Right ventricle myocardium inferior (tissue), 1 donor: ENCODE data around the gene CRX. TPM values are rescaled to one million over a fixed set of nuclear protein-coding genes. Genes with fewer than 3 reads are reported as not detected.
"Not testable (repeated sequence)": the region's sequence is repeated elsewhere in the genome, so short reads cannot be mapped to it uniquely, and the experiment has no call there.

Experiments
- ATAC-seq: fragments of 200-7000 bp; cut with Tn5 transposase; one replicate; pipeline ENCODE4 v1.9.1; 2020; ENCODE audit warnings: mild to moderate bottlenecking, moderate library complexity
- DNase-seq: peaks from one replicate; pipeline ENCODE4 v3.0.0; 2021; ENCODE audit errors: missing footprints
- intact Hi-C: fragments of 100-400 bp; cut with DNase I; formaldehyde crosslinking; loops from one replicate; pipeline ENCODE4 v1.11.0; 2022
- long read RNA-seq: library from polyadenylated mRNA; unstranded; transcript quantifications from one replicate; pipeline ENCODE4 v2.0.0, GENCODE V29; 2021
- total RNA-seq: library from RNA; stranded (reverse); fragmentation: NEBNext Ultra II Directional; extraction: Animal tissue kit (Norgen Biotek cat#: 25700); gene quantifications from one replicate; pipeline ENCODE4 v1.2.1, GENCODE V29; 2021
- donor health status: DM: no; HTN: yes; CAD: no; lungs with severe emphysema.

Gene CRX
- total RNA-seq, result not detected
- long read RNA-seq, result 0 reads

- no peak for DNase-seq
- ATAC-seq, result no peak
- intact Hi-C loops, result no loop called here
These were observed at the start of gene CRX for GRCh38 chr19:47821460-47822020. Gene CRX, plus strand, starts transcription at chr19:47821937. Its CDS starts 12,507 bp downstream, at chr19:47834444.

- intact Hi-C loops, result no loop called here
- no peak for DNase-seq
- ATAC-seq, result no peak
These were observed 45.2 kb upstream of the CRX start for GRCh38 chr19:47776568-47776967.

GRCh38 chr19:47777245-47778048 is 44.3 kb upstream of the CRX start:
- intact Hi-C loops, DNase-seq, ATAC-seq: not testable (repeated sequence)

- ATAC-seq, result peak; percentile 88
- DNase-seq, result peak; percentile 89
- intact Hi-C loops, result no loop called here
These were observed 43.4 kb upstream of the CRX start, which contains the start of gene SELENOW for GRCh38 chr19:47778049-47778953. Gene SELENOW, plus strand, starts transcription at chr19:47778703. Its CDS starts 83 bp downstream, at chr19:47778786.

- DNase-seq (no peak), ATAC-seq (peak; percentile 36)
- intact Hi-C loops, result no loop called here
These were observed 42.8 kb upstream of the CRX start for GRCh38 chr19:47778954-47779351.

- intact Hi-C loops, result loop anchor here (5.0 kb wide), 1 partner anchor 32 kb away; the partner anchor contains the start of gene NOP53
- ATAC-seq, result peak; percentile 73
- DNase-seq, result no peak
These were observed 42.1 kb upstream of the CRX start for GRCh38 chr19:47779524-47780214.

- ATAC-seq (no peak), DNase-seq (no peak)
- intact Hi-C loops, result loop anchor here (5.0 kb wide), 1 partner anchor 33 kb away; the partner anchor contains the start of gene NOP53
These were observed 41.6 kb upstream of the CRX start for GRCh38 chr19:47780215-47780551.

- DNase-seq, result no peak
- no peak for ATAC-seq
- intact Hi-C loops, result loop anchor here (5.0 kb wide), 1 partner anchor 34 kb away; the partner anchor contains the start of gene NOP53
These were observed 40.0 kb upstream of the CRX start for GRCh38 chr19:47781590-47782262.

- no peak for ATAC-seq
- intact Hi-C loops, result no loop called here
These were observed 35.2 kb upstream of the CRX start for GRCh38 chr19:47786566-47786965.

GRCh38 chr19:47787307-47787706 is 34.4 kb upstream of the CRX start:
- DNase-seq, intact Hi-C loops, ATAC-seq: not testable (repeated sequence)

More at GRCh38 chr19:47786566-47786965, 35.2 kb upstream of the CRX start:
- no peak for DNase-seq

- ATAC-seq, DNase-seq: not testable (repeated sequence)
- intact Hi-C loops, result loop anchor here (2.0 kb wide), 1 partner anchor 77 kb away; the partner anchor contains the start of gene EHD2
These were observed 31.9 kb upstream of the CRX start for GRCh38 chr19:47789811-47790210.

- DNase-seq (peak; percentile 89), ATAC-seq (peak; percentile 69)
- intact Hi-C loops, result no loop called here
These were observed 31.3 kb upstream of the CRX start for GRCh38 chr19:47790398-47790814.

- no peak for ATAC-seq
- DNase-seq, result no peak
- intact Hi-C loops, result no loop called here
These were observed 29.1 kb upstream of the CRX start for GRCh38 chr19:47792616-47793015.

GRCh38 chr19:47794526-47794925 is 27.2 kb upstream of the CRX start:
- intact Hi-C loops, result no loop called here
- no peak for ATAC-seq
- DNase-seq, result no peak

- DNase-seq (no peak), ATAC-seq (no peak)
- intact Hi-C loops, result no loop called here
These were observed 25.0 kb upstream of the CRX start for GRCh38 chr19:47796785-47797184.

- DNase-seq (no peak), ATAC-seq (no peak)
- intact Hi-C loops, result no loop called here
These were observed 23.5 kb upstream of the CRX start for GRCh38 chr19:47797996-47798903.

- ATAC-seq (no peak), DNase-seq (no peak)
- intact Hi-C loops, result no loop called here
These were observed 22.9 kb upstream of the CRX start for GRCh38 chr19:47798904-47799266.
